Activated CD4-positive, CD25-positive, alpha-beta regulatory T cell treated with anti-CD3 and anti-CD28 coated beads, Interleukin-2, amount 50 U/mL, for 24 hours (primary cell): ENCODE measurements around the gene C16orf78.
A peak's percentile ranks its signal among the peaks of the same experiment; 100 is the strongest.

Source experiments
- ATAC-seq, 2 donors: fragments of 150-1000 bp; cut with Tn5 transposase; one replicate each; pipeline ENCODE4 v1.10.0; 2021; ENCODE audit warnings: mild to moderate bottlenecking in 1 of 2, moderate library complexity in 1 of 2

Gene C16orf78

GRCh38 chr16:49436181-49436580 is 62.6 kb downstream of the C16orf78 start:
- ATAC-seq: no peak

GRCh38 chr16:49437344-49437743 is 63.7 kb downstream of the C16orf78 start:
- no peak for ATAC-seq

GRCh38 chr16:49439050-49439449 is 65.4 kb downstream of the C16orf78 start:
- ATAC-seq: no peak

GRCh38 chr16:49439676-49440075 is 66.1 kb downstream of the C16orf78 start:
- no peak for ATAC-seq

- no peak for ATAC-seq
Measured at GRCh38 chr16:49440156-49441065, 66.8 kb downstream of the C16orf78 start.

GRCh38 chr16:49441366-49441780 is 67.8 kb downstream of the C16orf78 start:
- ATAC-seq: peak; percentile 64 to 83

GRCh38 chr16:49442805-49443204 is 69.2 kb downstream of the C16orf78 start:
- ATAC-seq: no peak

GRCh38 chr16:49443576-49443975 is 70.0 kb downstream of the C16orf78 start:
- ATAC-seq: no peak

GRCh38 chr16:49446805-49447204 is 73.2 kb downstream of the C16orf78 start:
- no peak for ATAC-seq
